GM12878 (cell line): Measurements from ENCODE around the gene PRDM16. TPM values are rescaled to one million over a fixed set of nuclear protein-coding genes. Genes with fewer than 3 reads are reported as not detected.

Experiments used
- ATAC-seq: fragments of 200-7000 bp; cut with Tn5 transposase; 3 replicates; pipeline ENCODE4 v1.9.1; 2020; ENCODE audit warnings: mild to moderate bottlenecking, moderate library complexity
- BruUV-seq: library from RNA; stranded (reverse); fragments of 400-500 nt; replicated peaks from 2 replicates; lab custom pipeline; 2021; lab: Mats Ljungman, UMichigan
- CTCF ChIA-PET: fragments of 300-600 bp; sonication (Branson Sonifier 250); formaldehyde crosslinking; extraction: SDS; loops from one replicate; lab custom pipeline; 2021; ENCODE audit warnings: inconsistent platforms; lab: Yijun Ruan, JAX
- POLR2A ChIA-PET: fragments of 350-600 bp; formaldehyde crosslinking; extraction: SDS; loops from one replicate; lab custom pipeline; 2021; ENCODE audit warnings: inconsistent platforms; lab: Charles Lee
- RAD21 ChIA-PET: fragments of 300-600 bp; sonication (Branson Sonifier 250); formaldehyde crosslinking; loops from one replicate; lab custom pipeline; 2023; ENCODE audit warnings: antibody characterized with exemption; ENCODE audit not compliant: unreplicated experiment; lab: Charles Lee
- SMC1A ChIA-PET: fragments of 300-600 bp; sonication (Branson Sonifier 250); formaldehyde crosslinking; loops from one replicate; lab custom pipeline; 2023; ENCODE audit not compliant: unreplicated experiment, uncharacterized antibody; lab: Charles Lee
- DNase-seq: peaks from one replicate; pipeline ENCODE4 v3.0.0-alpha.2; 2011; ENCODE audit warnings: low read depth, low spot score
- FAIRE-seq: peaks from 3 replicates; lab custom pipeline; 2011; peaks lifted over from hg19 to GRCh38; lab: Jason Lieb, UNC
- H2AFZ ChIP-seq: 2 replicates; pipeline ENCODE4 v1.6.0; 2011; ENCODE audit warnings: low read depth, low read length, control low read depth; ENCODE audit not compliant: control insufficient read depth
- H3K27ac ChIP-seq: 2 replicates; pipeline ENCODE4 v1.5.1; 2011; ENCODE audit warnings: control low read depth; ENCODE audit not compliant: control insufficient read depth, insufficient read depth
- H3K27me3 ChIP-seq, 2 experiments: replicated peaks in 1 of 2; 2 replicates each; pipeline versions ENCODE4 v1.6.0 to v1.6.1; 2011; ENCODE audit warnings: low read length in 1 of 2; ENCODE audit not compliant: control insufficient read depth in 2 of 2, insufficient read depth in 2 of 2
- H3K36me3 ChIP-seq, 2 experiments: 2 replicates each; pipeline ENCODE4 v1.5.1; 2011; ENCODE audit warnings: low read length in 1 of 2; ENCODE audit not compliant: control insufficient read depth in 2 of 2, insufficient read depth in 2 of 2
- H3K4me1 ChIP-seq: 2 replicates; pipeline ENCODE4 v1.6.1; 2011; ENCODE audit warnings: mild to moderate bottlenecking, low read length, moderate library complexity, mixed read lengths; ENCODE audit not compliant: control insufficient read depth, insufficient read depth
- H3K4me2 ChIP-seq: 2 replicates; pipeline ENCODE4 v1.6.0; 2011; ENCODE audit warnings: control low read depth; ENCODE audit not compliant: control insufficient read depth, insufficient read depth
- H3K4me3 ChIP-seq: fragments of 200-600 bp; sonication (generic); 2 replicates; pipeline ENCODE4 v1.5.1; 2016
- H3K79me2 ChIP-seq: 2 replicates; pipeline ENCODE4 v1.6.0; 2011; ENCODE audit warnings: low read length; ENCODE audit not compliant: control insufficient read depth, insufficient read depth
- H3K9ac ChIP-seq: 2 replicates; pipeline ENCODE4 v1.8.0; 2011; ENCODE audit warnings: low read length, control low read depth, mixed read lengths; ENCODE audit not compliant: control insufficient read depth, insufficient read depth
- H3K9me3 ChIP-seq: replicated peaks from 3 replicates; pipeline ENCODE4 v1.5.1; 2011; ENCODE audit warnings: mild to moderate bottlenecking, low read length; ENCODE audit not compliant: control insufficient read depth, insufficient read depth
- H4K20me1 ChIP-seq: 2 replicates; pipeline ENCODE4 v1.6.0; 2011; ENCODE audit not compliant: control insufficient read depth, insufficient read depth
- CBFB ChIP-seq: IDR thresholded peaks from 2 replicates; pipeline ENCODE4 v1.6.1; 2016; ENCODE audit warnings: antibody characterized with exemption, low read depth
- CHD4 ChIP-seq: fragments of 200-600 bp; sonication (generic); IDR thresholded peaks from 2 replicates; pipeline ENCODE4 v1.6.1; 2016; ENCODE audit warnings: mild to moderate bottlenecking
- FOXM1 ChIP-seq: IDR thresholded peaks from 2 replicates; pipeline ENCODE4 v1.6.1; 2012; ENCODE audit warnings: low read depth, mild to moderate bottlenecking, inconsistent platforms, low read length, moderate library complexity
- GABPA ChIP-seq: IDR thresholded peaks from 2 replicates; pipeline ENCODE4 v1.6.1; 2014; ENCODE audit warnings: antibody characterized with exemption, low read depth, mild to moderate bottlenecking, inconsistent platforms
- HDAC2 ChIP-seq: fragments of 200-600 bp; sonication (generic); IDR thresholded peaks from 2 replicates; pipeline ENCODE4 v1.6.1; 2017
- IKZF2 ChIP-seq, 2 experiments: fragments of 450-650 bp; IDR thresholded peaks; 2 replicates each; pipeline ENCODE4 v1.6.1; 2017; ENCODE audit warnings: mild to moderate bottlenecking in 2 of 2, moderate library complexity in 2 of 2
- LARP7 ChIP-seq: fragments of 450-650 bp; IDR thresholded peaks from 2 replicates; pipeline ENCODE4 v1.6.1; 2017; ENCODE audit warnings: mild to moderate bottlenecking
- NFXL1 ChIP-seq: fragments of 450-650 bp; IDR thresholded peaks from 2 replicates; pipeline ENCODE4 v1.6.1; 2017; ENCODE audit warnings: antibody characterized with exemption, mild to moderate bottlenecking, borderline replicate concordance
- PAX8 ChIP-seq: fragments of 450-650 bp; IDR thresholded peaks from 2 replicates; pipeline ENCODE4 v1.6.1; 2017; ENCODE audit warnings: mild to moderate bottlenecking, moderate library complexity
- STAT3 ChIP-seq: IDR thresholded peaks from 2 replicates; pipeline ENCODE4 v1.6.1; 2011; ENCODE audit warnings: low read depth, low read length, improper control_type of control experiment
- TCF12 ChIP-seq: IDR thresholded peaks from 2 replicates; pipeline ENCODE4 v1.6.1; 2011; ENCODE audit warnings: low read depth, mild to moderate bottlenecking, low read length
- TCF3 ChIP-seq: IDR thresholded peaks from 2 replicates; pipeline ENCODE4 v1.6.1; 2012; ENCODE audit warnings: low read depth, mild to moderate bottlenecking, low read length, borderline replicate concordance; ENCODE audit not compliant: insufficient read depth
- TCF7 ChIP-seq: IDR thresholded peaks from 2 replicates; pipeline ENCODE4 v1.6.1; 2014; ENCODE audit warnings: antibody characterized with exemption, borderline replicate concordance
- YBX1 ChIP-seq: fragments of 450-650 bp; IDR thresholded peaks from 2 replicates; pipeline ENCODE4 v1.6.1; 2016; ENCODE audit warnings: antibody characterized with exemption
- ZNF384 ChIP-seq: IDR thresholded peaks from 2 replicates; pipeline ENCODE4 v1.6.1; 2012; ENCODE audit warnings: low read depth, mild to moderate bottlenecking, low read length, improper control_type of control experiment, borderline replicate concordance
- ZNF622 ChIP-seq: fragments of 450-650 bp; IDR thresholded peaks from 2 replicates; pipeline ENCODE4 v1.6.1; 2017; ENCODE audit warnings: mild to moderate bottlenecking, inconsistent platforms
- WGBS: methylation state at CpG from one replicate; pipeline ENCODE4 v1.1.6; 2016; ENCODE audit warnings: low lambda C conversion rate; ENCODE audit not compliant: insufficient replicate concordance, insufficient coverage; ENCODE audit errors: missing lambda C conversion rate; 5-methylcytosine and 5-hydroxymethylcytosine counted together
- in situ Hi-C: fragments of 300-500 bp; cut with MboI; formaldehyde crosslinking; loops from 9 replicates; pipeline ENCODE4 v1.14.3; 2018; ENCODE audit warnings: mixed read lengths
- intact Hi-C: fragments of 100-400 bp; cut with micrococcal nuclease; formaldehyde crosslinking; loops from one replicate; pipeline ENCODE4 v1.14.2; 2022; ENCODE audit not compliant: unreplicated experiment
- polyA plus RNA-seq, 11 experiments: library from polyadenylated mRNA; depleted of rRNA in 4 of 11; unstranded in 6 of 11; stranded (reverse) in 5 of 11; fragments of >200 nt; fragmentation: Nextera tagmentation in 4 of 11; fragmentation: Illumina TruSeq in 1 of 11; extraction: Ambion mirVana in 4 of 11; extraction: Trizol in 1 of 11; gene quantifications; 1 replicate in 1 of 11; 2 replicates in 10 of 11; pipeline versions ENCODE4 v1.2.1 to v1.2.3, GENCODE V29; 2011 to 2016; ENCODE audit warnings: inconsistent platforms in 2 of 11, missing spikeins in 2 of 11, low read depth in 1 of 11
- total RNA-seq, 4 experiments: library from RNA; depleted of rRNA in 3 of 4; stranded (reverse); fragments of >200 nt in 3 of 4; fragmentation: Illumina TruSeq in 1 of 4; extraction: Trizol in 1 of 4; gene quantifications; 2 replicates each; pipeline versions ENCODE4 v1.2.1 to v1.2.3, GENCODE V29; 2013 to 2021
- TF ChIP-seq, protein P1 (sequence below): IDR thresholded peaks from 2 replicates; pipeline ENCODE4 v1.6.1; 2011; ENCODE audit warnings: low read depth, low read length, improper control_type of control experiment, borderline replicate concordance
- TF ChIP-seq, protein P2 (sequence below): fragments of 450-650 bp; formaldehyde crosslinking; IDR thresholded peaks from 2 replicates; pipeline ENCODE4 v1.4.0; 2022; ENCODE audit warnings: mild to moderate bottlenecking, moderate library complexity

Gene PRDM16
- total and polyA plus RNA-seq, 10 of the 15 experiments (the other 5 are each of a cell fraction or from before 2014, with no cell fraction given): 0.03 TPM; not detected in 9

DNA sequence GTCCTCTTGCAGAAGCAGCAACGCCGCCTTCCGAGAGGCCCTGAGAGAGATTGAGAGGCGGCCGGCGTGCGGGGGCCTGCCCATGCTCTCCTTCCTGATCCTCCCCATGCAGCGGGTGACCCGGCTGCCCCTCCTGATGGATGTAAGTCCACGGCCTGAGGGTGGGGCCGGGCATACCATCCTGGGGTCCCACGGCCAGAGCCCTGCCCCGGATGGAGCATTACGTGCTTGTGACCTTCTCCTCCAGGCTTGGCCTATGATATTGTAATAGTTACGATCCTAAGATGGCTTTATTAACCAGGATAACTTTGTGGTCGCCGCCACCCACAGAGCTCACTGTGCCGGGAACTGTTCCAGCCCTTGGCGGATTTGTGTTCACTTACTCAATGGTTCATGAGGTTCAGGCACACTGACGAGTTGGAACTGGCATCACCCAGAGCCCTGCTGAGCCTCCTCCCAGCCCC is 404.4 kb downstream of the PRDM16 start:
- WGBS: 58% methylated on average over 20 of the region's 20 CpGs

More for the DNA sequence above, 404.4 kb downstream of the PRDM16 start:
- ATAC-seq: no peak
- TF ChIP-seq ZNF622 (no peak), ZNF384 (no peak), GABPA (no peak), LARP7 (no peak), CHD4 (no peak), STAT3 (no peak), TCF7 (no peak), FOXM1 (no peak), YBX1 (no peak), HDAC2 (no peak), CBFB (no peak), IKZF2 (IDR thresholded peaks at IDR 0.05) (no peak), TCF12 (no peak), TCF3 (no peak), PAX8 (no peak), NFXL1 (no peak)
- TF ChIP-seq, protein P1, sequence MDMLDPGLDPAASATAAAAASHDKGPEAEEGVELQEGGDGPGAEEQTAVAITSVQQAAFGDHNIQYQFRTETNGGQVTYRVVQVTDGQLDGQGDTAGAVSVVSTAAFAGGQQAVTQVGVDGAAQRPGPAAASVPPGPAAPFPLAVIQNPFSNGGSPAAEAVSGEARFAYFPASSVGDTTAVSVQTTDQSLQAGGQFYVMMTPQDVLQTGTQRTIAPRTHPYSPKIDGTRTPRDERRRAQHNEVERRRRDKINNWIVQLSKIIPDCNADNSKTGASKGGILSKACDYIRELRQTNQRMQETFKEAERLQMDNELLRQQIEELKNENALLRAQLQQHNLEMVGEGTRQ: no peak
- TF ChIP-seq, protein P2, sequence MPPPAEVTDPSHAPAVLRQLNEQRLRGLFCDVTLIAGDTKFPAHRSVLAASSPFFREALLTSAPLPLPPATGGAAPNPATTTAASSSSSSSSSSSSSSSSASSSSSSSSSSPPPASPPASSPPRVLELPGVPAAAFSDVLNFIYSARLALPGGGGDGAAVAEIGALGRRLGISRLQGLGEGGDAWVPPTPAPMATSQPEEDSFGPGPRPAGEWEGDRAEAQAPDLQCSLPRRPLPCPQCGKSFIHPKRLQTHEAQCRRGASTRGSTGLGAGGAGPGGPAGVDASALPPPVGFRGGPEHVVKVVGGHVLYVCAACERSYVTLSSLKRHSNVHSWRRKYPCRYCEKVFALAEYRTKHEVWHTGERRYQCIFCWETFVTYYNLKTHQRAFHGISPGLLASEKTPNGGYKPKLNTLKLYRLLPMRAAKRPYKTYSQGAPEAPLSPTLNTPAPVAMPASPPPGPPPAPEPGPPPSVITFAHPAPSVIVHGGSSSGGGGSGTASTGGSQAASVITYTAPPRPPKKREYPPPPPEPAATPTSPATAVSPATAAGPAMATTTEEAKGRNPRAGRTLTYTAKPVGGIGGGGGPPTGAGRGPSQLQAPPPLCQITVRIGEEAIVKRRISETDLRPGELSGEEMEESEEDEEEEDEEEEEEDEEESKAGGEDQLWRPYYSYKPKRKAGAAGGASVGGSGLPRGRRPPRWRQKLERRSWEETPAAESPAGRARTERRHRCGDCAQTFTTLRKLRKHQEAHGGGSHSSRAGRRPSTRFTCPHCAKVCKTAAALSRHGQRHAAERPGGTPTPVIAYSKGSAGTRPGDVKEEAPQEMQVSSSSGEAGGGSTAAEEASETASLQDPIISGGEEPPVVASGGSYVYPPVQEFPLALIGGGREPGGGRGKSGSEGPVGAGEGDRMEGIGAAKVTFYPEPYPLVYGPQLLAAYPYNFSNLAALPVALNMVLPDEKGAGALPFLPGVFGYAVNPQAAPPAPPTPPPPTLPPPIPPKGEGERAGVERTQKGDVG (CRISPR knock-in tag): no peak
- Histone ChIP-seq H3K79me2 (no peaks in the 10 kb centered on the region), H3K4me3 (no peak overlapping the region), H3K4me2 (no peak overlapping the region), H2AFZ (no peak overlapping the region), H3K27me3 (no peaks in the 10 kb centered on the region), H3K9me3 (no peaks in the 10 kb centered on the region), H3K9ac (no peak overlapping the region), H3K36me3 (no peaks in the 10 kb centered on the region), H3K4me1 (no peaks in the 10 kb centered on the region), H3K27ac (no peak overlapping the region), H4K20me1 (no peaks in the 10 kb centered on the region)
- BruUV-seq: no TSS peak
- in situ Hi-C loops: no loop called here
- CTCF ChIA-PET: no interaction called here
- intact Hi-C loops: no loop called here
- RAD21 ChIA-PET: no interaction called here
- SMC1A ChIA-PET: no interaction called here
- FAIRE-seq: no peak
- no peak for DNase-seq
- POLR2A ChIA-PET: no interaction called here
